Brain microvascular endothelial cell (primary cell): ENCODE data around the gene ADAMTS20.
"Not testable (repeated sequence)": the region's sequence is repeated elsewhere in the genome, so short reads cannot be mapped to it uniquely, and the experiment has no call there.

Experiments used
- DNase-seq: peaks from one replicate; pipeline ENCODE4 v3.0.0-alpha.2; 2020
- H3K27ac ChIP-seq: fragments of 250-450 bp; sonication (Bioruptor Pico); 2 replicates; pipeline ENCODE4 v1.5.1; 2020; ENCODE audit warnings: mild to moderate bottlenecking, moderate library complexity
- H3K27me3 ChIP-seq: fragments of 250-450 bp; sonication (Bioruptor Pico); replicated peaks from 2 replicates; pipeline ENCODE4 v1.5.1; 2020; ENCODE audit warnings: mild to moderate bottlenecking
- H3K36me3 ChIP-seq: fragments of 250-450 bp; sonication (Bioruptor Pico); replicated peaks from 2 replicates; pipeline ENCODE4 v1.5.1; 2020; ENCODE audit warnings: mild to moderate bottlenecking
- H3K4me3 ChIP-seq: 2 replicates; pipeline ENCODE4 v1.5.1; 2011; ENCODE audit warnings: low read depth, mild to moderate bottlenecking, control low read depth, low read length, moderate library complexity
- CTCF ChIP-seq: IDR thresholded peaks from 2 replicates; pipeline ENCODE4 v1.5.1; 2011; ENCODE audit warnings: low read depth, mild to moderate bottlenecking, moderate library complexity, low read length, control low read depth, inconsistent platforms; ENCODE audit errors: missing control alignments
- in situ Hi-C: cut with HindIII; loops from 2 replicates; pipeline ENCODE4 v1.10.0; 2017; ENCODE audit warnings: low sequenced_read_pairs, low pct_ligation_motif_present

ADAMTS20 gene

GRCh38 chr12:43348221-43348620, 203.8 kb downstream of the ADAMTS20 start:
- in situ Hi-C loops, result no loop called here
- no peak overlapping the region for H3K27ac ChIP-seq
- H3K36me3 ChIP-seq, result no peaks in the 10 kb centered on the region
- H3K27me3 ChIP-seq, result no peaks in the 10 kb centered on the region
- no peak for DNase-seq
- H3K4me3 ChIP-seq, result no peak overlapping the region
- TF ChIP-seq CTCF, result no peak

- H3K27me3 ChIP-seq, result no peaks in the 10 kb centered on the region
- in situ Hi-C loops, result no loop called here
- H3K27ac ChIP-seq, result no peak overlapping the region
- H3K4me3 ChIP-seq, result no peak overlapping the region
- H3K36me3 ChIP-seq, result no peaks in the 10 kb centered on the region
- no peak for DNase-seq
- no peak for TF ChIP-seq CTCF
Measured at GRCh38 chr12:43347026-43347425, 205.0 kb downstream of the ADAMTS20 start.

- no peak for TF ChIP-seq CTCF
- in situ Hi-C loops, result no loop called here
- H3K27ac ChIP-seq, result no peak overlapping the region
- no peak overlapping the region for H3K4me3 ChIP-seq
- H3K36me3 ChIP-seq, result no peaks in the 10 kb centered on the region
- DNase-seq, result no peak
- no peaks in the 10 kb centered on the region for H3K27me3 ChIP-seq
Measured at GRCh38 chr12:43345023-43345422, 207.0 kb downstream of the ADAMTS20 start.

- H3K27me3 ChIP-seq, in situ Hi-C loops, H3K27ac ChIP-seq, DNase-seq, H3K4me3 ChIP-seq, H3K36me3 ChIP-seq: not testable (repeated sequence)
Measured at GRCh38 chr12:43341785-43342313, 210.2 kb downstream of the ADAMTS20 start.

GRCh38 chr12:43338848-43339526, 213.0 kb downstream of the ADAMTS20 start:
- DNase-seq, result peak; percentile 62
- peak; percentile 56 for TF ChIP-seq CTCF
- in situ Hi-C loops, result no loop called here
- H3K27ac ChIP-seq, result no peak overlapping the region
- H3K36me3 ChIP-seq, result no peaks in the 10 kb centered on the region
- no peak overlapping the region for H3K4me3 ChIP-seq
- no peaks in the 10 kb centered on the region for H3K27me3 ChIP-seq

GRCh38 chr12:43337571-43338444, 214.2 kb downstream of the ADAMTS20 start:
- in situ Hi-C loops, result no loop called here
- DNase-seq, result no peak
- H3K4me3 ChIP-seq, result no peak overlapping the region
- no peaks in the 10 kb centered on the region for H3K36me3 ChIP-seq
- H3K27me3 ChIP-seq, result no peaks in the 10 kb centered on the region
- H3K27ac ChIP-seq, result no peak overlapping the region
- no peak for TF ChIP-seq CTCF
